ENCODE measurements around the gene C1orf210.

DNA sequence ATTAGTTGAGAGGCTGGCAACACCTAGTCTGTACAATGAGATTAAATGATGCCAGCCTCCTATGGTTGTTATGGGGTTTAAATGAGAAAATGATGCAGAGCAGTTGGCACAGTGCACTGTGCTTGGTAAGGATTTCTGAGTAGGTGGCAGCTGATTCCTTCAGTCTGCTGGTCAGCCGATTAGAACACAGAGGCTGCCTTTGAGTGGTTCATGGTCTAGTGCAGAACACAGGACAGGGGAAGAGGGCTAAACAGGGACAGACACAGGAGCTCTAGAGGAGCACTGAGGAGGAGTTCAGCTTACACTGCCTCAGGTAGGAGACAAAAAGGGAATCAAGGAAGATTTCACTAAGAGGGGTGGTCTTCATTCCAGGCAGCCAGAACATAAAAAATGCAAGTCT, 16.8 kb upstream of the C1orf210 start:
- TF ChIP-seq EZH2phosphoT487 (IDR thresholded peaks at IDR 0.05; ENCODE audit: borderline replicate concordance) = no peak
- TF ChIP-seq, protein P1, sequence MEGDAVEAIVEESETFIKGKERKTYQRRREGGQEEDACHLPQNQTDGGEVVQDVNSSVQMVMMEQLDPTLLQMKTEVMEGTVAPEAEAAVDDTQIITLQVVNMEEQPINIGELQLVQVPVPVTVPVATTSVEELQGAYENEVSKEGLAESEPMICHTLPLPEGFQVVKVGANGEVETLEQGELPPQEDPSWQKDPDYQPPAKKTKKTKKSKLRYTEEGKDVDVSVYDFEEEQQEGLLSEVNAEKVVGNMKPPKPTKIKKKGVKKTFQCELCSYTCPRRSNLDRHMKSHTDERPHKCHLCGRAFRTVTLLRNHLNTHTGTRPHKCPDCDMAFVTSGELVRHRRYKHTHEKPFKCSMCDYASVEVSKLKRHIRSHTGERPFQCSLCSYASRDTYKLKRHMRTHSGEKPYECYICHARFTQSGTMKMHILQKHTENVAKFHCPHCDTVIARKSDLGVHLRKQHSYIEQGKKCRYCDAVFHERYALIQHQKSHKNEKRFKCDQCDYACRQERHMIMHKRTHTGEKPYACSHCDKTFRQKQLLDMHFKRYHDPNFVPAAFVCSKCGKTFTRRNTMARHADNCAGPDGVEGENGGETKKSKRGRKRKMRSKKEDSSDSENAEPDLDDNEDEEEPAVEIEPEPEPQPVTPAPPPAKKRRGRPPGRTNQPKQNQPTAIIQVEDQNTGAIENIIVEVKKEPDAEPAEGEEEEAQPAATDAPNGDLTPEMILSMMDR (conservative IDR thresholded peaks at IDR 0.05; ENCODE audit: low read length) = no peak

Measured in Loucy (cell line).